HUDEP-2 (cell line): Measurements from ENCODE around the gene ZNF317.

ENCODE experiments used
- DNase-seq, 76 experiments: peaks; one replicate each; lab custom pipeline; 2025; ENCODE audit not compliant: unreplicated experiment in 76 of 76; lab: John Stamatoyannopoulos, UW

The ZNF317 gene

DNA sequence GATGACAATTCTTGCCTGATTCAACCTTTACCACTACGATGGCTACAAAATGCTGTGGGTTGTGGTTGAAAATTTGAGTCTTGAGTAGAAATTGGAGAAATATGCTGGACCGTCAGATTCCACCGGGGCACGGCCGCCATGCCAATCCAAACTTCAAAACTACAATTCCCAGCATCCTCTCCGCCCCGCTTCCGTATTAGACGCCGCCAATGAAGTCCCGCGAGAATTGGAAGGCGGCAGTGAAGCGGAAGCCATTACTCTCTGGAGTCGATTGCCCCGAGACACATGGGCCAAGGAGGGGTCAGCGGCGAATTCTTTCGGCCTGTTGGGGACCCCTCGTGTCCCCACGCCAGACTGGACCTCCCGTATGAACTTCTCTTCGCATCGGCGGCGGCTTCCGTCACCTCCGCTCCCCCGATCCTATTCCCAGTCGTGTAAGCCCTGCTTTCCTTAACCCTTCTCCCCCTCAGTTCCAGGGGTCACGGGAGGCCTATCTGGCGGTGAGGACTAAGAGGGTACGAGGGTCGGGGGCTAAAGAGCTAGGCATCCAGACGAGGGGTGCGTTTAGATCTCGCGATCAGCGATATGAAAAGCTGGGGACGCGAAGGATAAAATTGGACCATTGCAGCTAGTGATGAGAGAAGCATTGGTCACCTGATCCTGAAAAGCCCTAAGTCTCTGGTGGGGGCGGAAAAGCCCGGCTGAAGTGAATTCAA, at the start of gene ZNF317:
Gene ZNF317, plus strand, starts transcription at position 239 of the 716 bp plus-strand sequence. CDS start 15,620 bp downstream, outside the sequence.
- DNase-seq = peak in 75 of 76 experiments; percentile 56 to 95 (median 88)

DNA sequence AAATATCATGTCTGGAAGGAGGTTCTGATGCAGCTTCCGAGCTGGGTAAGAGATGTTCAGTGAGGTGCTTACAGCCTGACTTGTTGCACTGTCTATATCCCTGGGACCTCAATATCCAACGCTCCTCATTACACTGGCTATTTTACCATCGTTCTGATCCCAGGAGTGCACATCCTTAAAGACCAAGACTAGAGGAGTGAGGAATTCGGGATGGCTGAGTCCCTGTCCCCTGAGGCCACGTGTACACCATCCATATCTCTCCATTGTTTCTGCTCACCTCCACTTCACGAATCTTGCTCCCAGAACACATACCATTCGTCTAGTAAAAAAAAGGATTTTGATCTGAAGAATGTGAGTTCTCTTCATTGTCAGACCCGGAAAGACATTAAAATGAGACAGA, 32.8 kb upstream of the ZNF317 start, which contains the start of gene OR7G2:
Gene OR7G2, minus strand, starts transcription at position 101 of the 400 bp plus-strand sequence. CDS start 4,232 bp downstream, outside the sequence.
- no peak for DNase-seq

DNA sequence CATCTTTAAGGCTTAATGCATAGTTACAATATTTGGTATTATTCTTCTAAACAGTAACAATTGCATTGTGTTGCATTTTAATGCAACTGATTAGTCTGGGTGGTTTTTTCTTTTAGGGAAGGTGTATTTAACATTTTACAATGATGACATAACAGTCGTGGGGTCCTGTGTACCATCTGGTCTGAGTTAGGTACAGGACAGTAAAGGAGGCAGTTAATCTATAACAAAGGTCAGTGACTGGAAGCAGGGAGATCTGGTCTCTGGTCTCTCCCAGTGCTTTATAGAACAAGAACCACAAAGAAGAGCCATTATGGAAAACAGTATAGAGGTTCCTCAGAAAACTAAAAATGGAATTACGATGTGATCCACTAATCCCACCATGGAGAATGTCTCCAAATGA, 30.2 kb upstream of the ZNF317 start:
- DNase-seq = no peak

DNA sequence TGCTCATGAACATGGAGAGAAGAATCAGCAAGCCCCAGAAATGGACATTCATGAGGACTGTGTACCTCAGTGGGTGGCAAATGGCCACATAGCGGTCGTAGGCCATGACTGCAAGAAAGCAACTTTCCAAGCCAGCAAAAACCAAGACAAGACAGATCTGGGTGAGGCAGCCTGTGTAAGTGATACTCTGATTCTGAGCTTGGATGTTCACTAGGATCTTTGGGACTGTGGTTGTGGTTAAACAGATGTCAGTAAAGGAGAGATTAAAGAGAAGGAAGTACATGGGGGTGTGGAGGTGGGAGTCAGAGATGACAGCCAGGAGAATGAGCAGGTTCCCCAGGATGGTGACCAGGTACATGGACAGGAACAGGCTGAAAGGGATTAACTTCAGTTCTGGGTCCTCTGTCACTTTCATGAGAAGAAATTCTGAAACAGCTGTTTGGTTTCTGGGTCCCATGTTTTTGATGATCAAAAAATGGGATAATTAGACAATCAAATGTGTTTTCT, 24.8 kb upstream of the ZNF317 start, which contains the start of gene OR7G1:
Gene OR7G1, minus strand, starts transcription at position 457 of the 507 bp plus-strand sequence. Its CDS starts 0 bp downstream, at position 457.
- no peak for DNase-seq

DNA sequence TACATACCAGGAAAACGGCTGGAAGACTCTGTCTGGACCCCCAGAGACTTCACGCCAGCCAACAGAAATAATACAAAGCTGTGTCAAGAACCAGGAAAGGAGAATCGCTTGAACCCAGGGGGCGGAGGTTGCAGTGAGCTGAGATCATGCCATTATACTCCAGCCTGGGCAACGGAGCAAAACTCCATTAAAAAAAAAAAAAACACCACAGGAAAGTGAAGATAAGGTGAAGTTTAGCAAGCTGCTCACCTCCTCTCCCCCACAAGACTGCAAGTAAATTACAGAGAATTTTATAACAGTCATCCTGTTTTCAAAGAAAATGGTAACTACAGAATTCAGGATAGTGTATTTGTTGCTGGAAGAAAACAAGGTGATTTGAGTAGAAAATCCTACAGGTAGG, 23.6 kb upstream of the ZNF317 start:
- DNase-seq = no peak

DNA sequence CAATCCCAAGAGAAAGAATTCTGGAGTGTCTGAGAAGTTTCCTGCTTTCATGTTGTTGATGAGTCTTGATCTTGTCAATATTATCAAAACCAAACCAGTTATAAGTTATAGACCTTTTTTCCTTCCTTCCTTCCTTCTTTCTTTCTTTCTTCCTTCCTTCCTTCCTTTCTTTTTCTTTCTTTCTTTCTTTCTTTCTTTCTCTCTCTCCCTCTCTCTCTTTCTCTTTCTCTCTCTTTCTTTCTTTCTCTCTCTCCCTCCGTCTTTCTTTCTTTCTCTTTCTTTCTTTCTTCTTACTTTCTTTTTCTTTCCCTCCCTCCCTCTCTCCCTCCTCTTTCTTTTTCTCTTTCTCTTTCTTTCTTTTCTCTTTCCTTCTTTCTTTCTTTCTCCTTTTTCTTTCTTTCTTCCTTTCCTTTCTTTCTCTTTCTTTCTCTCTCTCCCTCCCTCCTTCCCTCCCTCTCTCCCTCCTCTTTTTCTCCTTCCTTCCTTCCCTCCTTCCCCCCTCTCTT, 13.2 kb upstream of the ZNF317 start, which contains the start of gene OR7G3:
Gene OR7G3, minus strand, starts transcription at position 51 of the 506 bp plus-strand sequence. Its CDS starts 0 bp downstream, at position 51.
- DNase-seq = no peak

DNA sequence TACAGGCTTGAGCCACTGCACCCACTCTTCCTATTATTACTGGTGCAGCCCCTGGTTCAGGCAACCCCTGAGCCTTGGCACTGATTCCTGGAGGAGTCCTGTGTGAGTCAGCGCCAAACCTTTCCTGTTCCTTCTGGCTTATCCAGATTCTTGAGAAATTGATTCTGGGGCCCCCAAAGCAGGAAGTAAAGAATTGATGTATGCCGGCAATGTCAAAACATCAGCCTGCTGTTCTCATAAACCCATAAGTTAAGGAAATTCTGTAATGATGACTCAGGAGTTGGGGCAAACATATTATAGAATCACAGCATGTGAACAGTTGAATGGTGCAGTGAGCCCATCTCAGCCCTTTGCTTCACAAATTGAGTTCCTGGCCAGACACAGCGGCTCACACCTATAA, 12.0 kb upstream of the ZNF317 start:
- no peak for DNase-seq

DNA sequence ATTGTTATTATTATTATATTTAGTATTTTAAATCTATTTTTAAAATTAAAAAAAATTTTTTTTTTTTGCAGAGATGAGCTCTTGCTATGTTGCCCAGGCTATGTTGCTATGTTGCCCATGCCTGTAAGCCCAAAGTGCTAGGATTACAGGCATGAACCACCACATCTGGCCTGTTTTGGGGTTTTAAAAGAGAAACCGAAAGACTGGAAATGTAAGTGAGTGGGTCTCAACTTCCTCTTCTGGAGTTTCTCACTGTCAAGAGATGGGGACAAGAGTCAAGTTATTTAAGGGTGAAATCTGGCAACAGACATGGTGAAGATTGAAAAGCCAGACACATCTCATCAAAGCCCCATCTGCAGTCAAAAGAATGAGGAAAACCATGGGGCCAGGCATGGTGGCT, 9.2 kb upstream of the ZNF317 start:
- no peak for DNase-seq

DNA sequence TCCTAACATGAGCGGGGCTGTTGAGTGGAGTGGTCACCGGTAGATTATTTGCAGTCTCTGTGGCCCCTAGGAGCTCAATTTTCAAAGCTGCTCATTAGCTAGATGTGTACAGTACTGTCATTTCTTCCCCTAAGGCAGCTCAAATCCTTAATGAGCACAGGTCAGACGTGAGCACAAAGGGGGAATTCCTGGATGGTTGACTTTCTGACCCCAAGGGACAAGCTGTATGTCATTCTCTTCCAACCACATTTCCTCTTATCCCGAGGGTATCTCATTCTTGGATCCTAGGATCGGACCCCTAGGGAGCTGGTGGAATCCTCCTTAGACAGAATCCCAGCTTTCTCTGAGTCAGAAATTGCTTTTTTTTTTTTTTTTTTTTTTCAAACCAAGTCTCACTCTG, 7.8 kb upstream of the ZNF317 start:
- no peak for DNase-seq

DNA sequence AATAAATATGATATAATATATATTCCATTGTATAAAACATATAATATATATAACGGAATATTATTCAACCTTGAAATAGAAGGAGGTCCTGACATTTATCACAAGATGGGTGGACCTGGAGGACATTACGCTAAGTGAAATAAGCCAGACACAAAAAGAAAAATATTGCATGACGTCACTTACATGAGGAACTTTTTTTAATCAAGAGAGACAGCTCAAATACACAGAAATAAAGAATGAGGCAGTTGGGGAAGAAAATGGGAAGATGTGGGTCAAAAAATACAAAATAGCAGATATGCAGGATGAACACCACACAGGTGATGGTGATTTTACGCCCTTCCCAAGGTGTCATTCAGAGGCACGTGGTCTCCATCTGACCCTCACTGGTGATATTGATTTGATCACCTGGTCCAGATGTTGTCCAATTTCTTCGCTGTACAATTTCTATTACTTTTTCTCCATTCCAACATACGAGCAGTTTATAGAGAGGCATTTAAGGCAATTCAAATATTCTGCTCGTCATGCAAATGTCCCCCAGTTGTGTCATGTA, 513 bp upstream of the ZNF317 start:
- peak in 4 of 76 experiments; percentile 7 to 34 (median 22) for DNase-seq

DNA sequence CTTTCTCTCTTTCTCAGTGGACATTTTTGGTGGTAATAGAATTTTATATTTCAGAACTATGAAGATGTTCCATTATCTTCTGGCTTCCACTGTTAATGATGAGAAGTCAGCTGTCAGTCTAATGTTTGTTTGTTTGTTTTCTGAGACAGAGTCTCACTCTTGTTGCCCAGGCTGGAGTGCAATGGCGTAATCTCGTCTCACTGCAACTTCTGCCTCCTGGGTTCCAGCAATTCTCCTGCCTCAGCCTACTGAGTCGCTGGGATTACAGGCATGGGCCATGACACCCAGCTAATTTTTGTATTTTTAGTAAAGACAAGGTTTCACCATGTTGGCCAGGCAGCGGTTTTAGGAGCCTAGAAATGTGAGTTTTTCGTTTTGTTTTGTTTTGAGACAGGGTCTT, 4.7 kb downstream of the ZNF317 start:
- peak in 2 of 76 experiments; percentile 6 to 15 for DNase-seq

DNA sequence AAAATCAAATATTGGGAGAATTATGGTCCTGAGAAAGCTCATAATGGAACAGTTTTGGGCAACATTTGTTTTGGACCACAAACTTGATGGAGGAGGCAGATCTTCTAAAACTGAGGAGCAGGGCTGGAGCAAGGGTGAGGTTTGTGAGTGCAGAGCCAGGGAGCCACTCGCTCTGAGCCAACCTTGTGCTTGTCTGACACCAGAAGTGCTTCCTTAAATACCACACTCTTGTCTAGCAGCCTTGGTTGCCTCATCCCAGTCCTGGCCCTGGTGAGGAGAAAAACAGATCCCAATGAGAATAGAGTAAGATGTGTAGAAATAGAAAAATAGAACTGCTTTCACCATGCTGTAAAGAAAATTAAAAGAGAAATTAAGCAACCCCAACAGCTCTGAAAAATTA, 6.7 kb downstream of the ZNF317 start:
- no peak for DNase-seq

DNA sequence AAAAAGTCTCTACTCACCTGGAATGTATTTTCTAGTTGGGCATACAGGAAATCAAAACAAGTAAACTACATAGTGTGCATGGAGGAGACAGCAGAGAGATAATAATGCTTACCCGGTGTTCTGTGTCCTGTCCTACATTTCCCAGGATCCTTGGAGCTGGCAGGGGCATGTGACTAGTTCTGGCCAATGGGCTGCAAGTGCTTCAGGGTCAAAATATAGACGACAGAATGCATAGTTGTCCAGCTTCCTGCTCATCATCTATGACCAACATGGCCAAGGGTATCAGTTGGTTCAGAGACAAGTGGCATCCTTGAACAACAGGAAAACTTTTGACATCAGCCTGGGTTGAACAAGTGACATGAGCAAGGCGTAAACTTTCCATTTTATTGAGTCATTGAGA, 8.5 kb downstream of the ZNF317 start:
- no peak for DNase-seq

DNA sequence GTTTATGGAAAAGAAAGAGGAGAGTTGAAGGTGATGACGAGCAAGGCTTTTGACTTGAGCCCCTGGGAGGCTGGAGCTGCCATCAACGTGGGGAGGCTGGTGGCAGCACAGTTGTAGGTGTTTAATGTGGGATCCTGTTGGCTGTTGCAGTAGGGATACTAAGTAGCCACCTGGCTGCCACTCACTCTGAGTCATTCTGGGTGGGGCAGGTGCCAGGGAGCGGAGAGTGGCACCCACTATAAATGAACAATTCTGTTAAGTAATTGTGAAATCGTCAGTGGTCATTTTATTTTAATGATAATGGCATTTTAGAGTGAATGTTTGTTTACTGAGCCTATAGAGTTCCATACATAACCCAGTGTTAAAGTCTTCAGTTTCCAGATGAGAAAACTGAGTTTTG, 9.8 kb downstream of the ZNF317 start:
- no peak for DNase-seq

DNA sequence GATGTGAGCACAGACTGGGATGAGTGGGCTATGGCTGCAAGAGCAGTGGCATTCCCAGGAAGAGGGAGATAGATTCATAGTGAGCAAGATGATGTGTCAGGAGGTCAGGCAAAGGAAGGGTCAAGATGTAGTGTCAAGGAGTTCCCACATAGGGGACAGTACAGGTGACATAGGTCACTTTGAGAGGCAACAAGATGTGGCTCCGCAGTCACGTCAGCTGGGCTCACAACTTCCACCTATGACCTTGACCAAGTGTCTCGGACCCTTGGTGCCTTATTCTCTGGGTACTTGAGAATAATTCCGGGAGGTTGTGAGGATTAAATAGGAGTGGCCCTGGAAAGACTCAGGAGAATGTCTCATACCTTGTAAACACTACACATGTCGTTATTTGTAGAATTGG, 10.5 kb downstream of the ZNF317 start:
- DNase-seq = no peak

DNA sequence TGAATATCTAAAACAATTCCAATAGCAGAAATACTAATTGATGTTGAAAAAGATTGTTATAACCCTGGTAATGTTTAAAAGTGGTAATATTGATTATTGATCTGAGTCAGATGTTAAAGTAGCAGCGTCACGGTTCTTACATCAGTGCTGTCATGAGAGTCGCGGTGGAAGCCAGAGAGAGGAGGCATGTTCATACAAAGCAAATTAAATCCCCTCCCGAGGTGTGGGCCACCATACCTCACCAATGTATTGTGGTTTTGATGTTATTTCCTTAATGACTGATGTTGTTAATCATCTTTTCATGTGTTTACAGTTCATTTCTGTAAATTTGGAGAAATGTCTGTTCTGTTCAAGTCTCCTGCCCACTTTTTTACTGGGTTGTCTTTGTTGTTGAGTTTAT, 11.2 kb downstream of the ZNF317 start:
- no peak for DNase-seq

DNA sequence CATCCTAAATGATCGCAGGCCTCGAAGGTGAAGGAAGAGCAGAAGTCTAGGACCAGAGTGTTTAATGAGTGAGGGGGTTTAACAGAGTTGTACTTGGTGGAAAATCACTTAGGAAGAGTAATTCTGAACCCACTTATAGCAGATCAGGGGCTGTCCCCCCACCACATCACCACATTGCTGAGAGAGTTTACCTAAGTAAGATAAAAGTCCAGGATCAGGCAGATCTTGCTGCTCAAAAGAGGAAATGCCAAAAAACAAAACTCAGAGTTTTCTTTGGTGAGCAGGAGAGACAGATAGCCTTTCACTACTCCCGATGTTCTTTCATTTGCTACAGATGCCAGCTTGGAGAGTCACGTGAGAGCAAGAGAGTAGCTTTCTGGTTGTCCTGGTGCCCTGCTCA, 15.4 kb downstream of the ZNF317 start:
- DNase-seq = no peak

DNA sequence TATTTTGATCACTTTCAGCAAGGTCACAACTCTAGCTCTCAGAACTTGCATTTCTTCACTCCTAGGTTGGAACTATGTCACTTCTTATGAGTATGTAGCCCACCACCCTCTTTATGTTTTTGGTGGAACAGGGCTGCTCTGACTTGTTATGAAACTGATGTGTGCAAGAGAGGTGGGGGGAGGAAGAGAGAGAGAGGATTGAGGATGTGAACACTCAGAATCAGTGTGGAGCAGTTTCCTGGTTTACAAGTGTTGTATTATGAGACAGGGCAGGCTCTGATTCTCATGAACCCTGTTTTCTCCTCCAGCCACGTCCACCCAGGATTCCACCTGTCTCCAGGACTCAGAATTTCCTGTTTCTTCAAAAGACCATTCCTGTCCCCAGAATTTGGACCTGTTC, 16.1 kb downstream of the ZNF317 start:
- no peak for DNase-seq

DNA sequence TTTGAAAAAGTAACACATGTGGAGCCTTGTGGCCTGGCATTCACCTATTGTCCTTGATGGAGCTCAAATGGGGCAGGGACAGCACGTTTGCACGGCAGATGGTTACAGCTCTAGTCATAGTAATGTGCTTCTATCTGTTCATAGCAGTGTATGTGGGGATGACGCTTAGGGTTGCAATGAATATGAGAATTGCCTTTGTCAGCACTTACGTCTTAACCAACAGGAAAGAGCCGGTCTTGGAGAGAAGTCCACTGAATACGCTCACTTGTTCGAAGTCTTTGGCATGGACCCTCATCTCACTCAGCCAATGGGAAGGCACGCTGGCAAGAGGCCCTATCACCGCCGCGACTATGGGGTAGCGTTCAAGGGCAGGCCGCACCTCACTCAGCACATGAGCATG, 19.7 kb downstream of the ZNF317 start:
- DNase-seq = no peak

DNA sequence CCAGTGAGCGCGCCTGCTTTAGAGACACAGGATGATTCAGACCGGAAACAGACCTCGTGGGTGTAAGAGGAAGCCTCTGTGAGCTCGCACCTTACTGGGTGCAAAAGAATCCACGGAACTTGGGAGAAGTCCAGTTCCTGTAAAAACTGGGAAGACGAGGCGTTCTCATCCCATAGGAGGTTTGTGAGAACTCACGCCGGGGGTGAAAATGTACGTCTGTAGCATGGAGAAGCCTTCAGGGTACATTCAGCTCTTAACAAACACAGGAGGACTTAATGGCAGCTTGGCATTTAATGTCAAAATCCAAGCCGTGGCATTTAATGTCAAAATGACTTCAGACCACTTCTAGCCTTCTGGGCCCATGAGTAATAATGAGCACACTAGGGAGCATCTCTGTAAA, 21.2 kb downstream of the ZNF317 start:
- no peak for DNase-seq

DNA sequence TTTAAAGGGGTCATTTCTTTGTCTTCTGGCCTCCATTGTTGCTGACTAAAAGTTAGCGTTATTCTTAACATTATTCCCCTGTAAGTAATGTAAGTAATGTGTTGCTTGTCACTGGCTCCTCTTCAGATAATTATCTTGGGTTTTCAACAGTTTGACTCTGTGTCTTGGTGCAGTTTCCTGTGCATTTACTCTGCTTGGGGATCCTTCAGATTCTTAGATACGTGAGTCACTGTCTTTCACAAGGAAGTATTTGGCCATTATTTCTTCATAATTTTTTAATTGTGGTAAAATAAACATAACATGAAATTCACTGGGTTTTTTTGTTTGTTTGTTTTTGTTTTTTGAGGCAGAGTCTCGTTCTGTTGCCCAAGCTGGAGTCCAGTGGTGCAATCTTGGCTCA, 25.1 kb downstream of the ZNF317 start:
- DNase-seq = no peak

DNA sequence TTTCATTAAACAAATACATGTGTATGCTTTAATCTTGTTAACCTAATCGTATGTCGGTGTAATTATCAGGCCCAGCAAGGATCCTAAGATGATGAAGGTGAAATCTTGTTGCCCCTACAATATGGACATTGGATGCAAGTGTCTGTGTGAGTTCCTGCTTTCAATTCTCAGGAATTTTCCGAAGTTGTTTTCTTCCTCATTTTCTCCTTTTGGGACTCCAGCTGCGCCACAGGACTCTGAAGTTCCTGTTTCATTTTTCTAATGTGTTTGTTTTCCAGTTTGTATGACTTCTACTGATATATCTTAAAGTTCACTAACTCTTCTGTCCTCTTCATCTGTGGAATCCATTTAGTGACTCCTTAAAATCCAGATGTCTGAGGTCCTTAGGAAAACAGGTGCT, 26.6 kb downstream of the ZNF317 start:
- DNase-seq = no peak
